GM12878 (cell line): ENCODE measurements around the gene ADGRD1. TPM values are rescaled to one million over a fixed set of nuclear protein-coding genes. Genes with fewer than 3 reads are reported as not detected.
A peak's percentile ranks its signal among the peaks of the same experiment; 100 is the strongest.

Source experiments
- ATAC-seq: fragments of 200-7000 bp; cut with Tn5 transposase; 3 replicates; pipeline ENCODE4 v1.9.1; 2020; ENCODE audit warnings: mild to moderate bottlenecking, moderate library complexity
- BruUV-seq: library from RNA; stranded (reverse); fragments of 400-500 nt; replicated peaks from 2 replicates; lab custom pipeline; 2021; lab: Mats Ljungman, UMichigan
- CTCF ChIA-PET: fragments of 300-600 bp; sonication (Branson Sonifier 250); formaldehyde crosslinking; extraction: SDS; loops from one replicate; lab custom pipeline; 2021; ENCODE audit warnings: inconsistent platforms; lab: Yijun Ruan, JAX
- POLR2A ChIA-PET: fragments of 350-600 bp; formaldehyde crosslinking; extraction: SDS; loops from one replicate; lab custom pipeline; 2021; ENCODE audit warnings: inconsistent platforms; lab: Charles Lee
- RAD21 ChIA-PET: fragments of 300-600 bp; sonication (Branson Sonifier 250); formaldehyde crosslinking; loops from one replicate; lab custom pipeline; 2023; ENCODE audit warnings: antibody characterized with exemption; ENCODE audit not compliant: unreplicated experiment; lab: Charles Lee
- SMC1A ChIA-PET: fragments of 300-600 bp; sonication (Branson Sonifier 250); formaldehyde crosslinking; loops from one replicate; lab custom pipeline; 2023; ENCODE audit not compliant: unreplicated experiment, uncharacterized antibody; lab: Charles Lee
- DNase-seq: peaks from one replicate; pipeline ENCODE4 v3.0.0-alpha.2; 2011; ENCODE audit warnings: low read depth, low spot score
- FAIRE-seq: peaks from 3 replicates; lab custom pipeline; 2011; peaks lifted over from hg19 to GRCh38; lab: Jason Lieb, UNC
- H2AFZ ChIP-seq: 2 replicates; pipeline ENCODE4 v1.6.0; 2011; ENCODE audit warnings: low read depth, low read length, control low read depth; ENCODE audit not compliant: control insufficient read depth
- H3K27ac ChIP-seq: 2 replicates; pipeline ENCODE4 v1.5.1; 2011; ENCODE audit warnings: control low read depth; ENCODE audit not compliant: control insufficient read depth, insufficient read depth
- H3K27me3 ChIP-seq, 2 experiments: replicated peaks in 1 of 2; 2 replicates each; pipeline versions ENCODE4 v1.6.0 to v1.6.1; 2011; ENCODE audit warnings: low read length in 1 of 2; ENCODE audit not compliant: control insufficient read depth in 2 of 2, insufficient read depth in 2 of 2
- H3K36me3 ChIP-seq, 2 experiments: 2 replicates each; pipeline ENCODE4 v1.5.1; 2011; ENCODE audit warnings: low read length in 1 of 2; ENCODE audit not compliant: control insufficient read depth in 2 of 2, insufficient read depth in 2 of 2
- H3K4me1 ChIP-seq: 2 replicates; pipeline ENCODE4 v1.6.1; 2011; ENCODE audit warnings: mild to moderate bottlenecking, low read length, moderate library complexity, mixed read lengths; ENCODE audit not compliant: control insufficient read depth, insufficient read depth
- H3K4me2 ChIP-seq: 2 replicates; pipeline ENCODE4 v1.6.0; 2011; ENCODE audit warnings: control low read depth; ENCODE audit not compliant: control insufficient read depth, insufficient read depth
- H3K4me3 ChIP-seq: fragments of 200-600 bp; sonication (generic); 2 replicates; pipeline ENCODE4 v1.5.1; 2016
- H3K79me2 ChIP-seq: 2 replicates; pipeline ENCODE4 v1.6.0; 2011; ENCODE audit warnings: low read length; ENCODE audit not compliant: control insufficient read depth, insufficient read depth
- H3K9ac ChIP-seq: 2 replicates; pipeline ENCODE4 v1.8.0; 2011; ENCODE audit warnings: low read length, control low read depth, mixed read lengths; ENCODE audit not compliant: control insufficient read depth, insufficient read depth
- H3K9me3 ChIP-seq: replicated peaks from 3 replicates; pipeline ENCODE4 v1.5.1; 2011; ENCODE audit warnings: mild to moderate bottlenecking, low read length; ENCODE audit not compliant: control insufficient read depth, insufficient read depth
- H4K20me1 ChIP-seq: 2 replicates; pipeline ENCODE4 v1.6.0; 2011; ENCODE audit not compliant: control insufficient read depth, insufficient read depth
- CBFB ChIP-seq: IDR thresholded peaks from 2 replicates; pipeline ENCODE4 v1.6.1; 2016; ENCODE audit warnings: antibody characterized with exemption, low read depth
- KDM1A ChIP-seq: fragments of 200-600 bp; sonication (generic); IDR thresholded peaks from 2 replicates; pipeline ENCODE4 v1.6.1; 2016; ENCODE audit warnings: borderline replicate concordance
- KLF5 ChIP-seq: fragments of 450-650 bp; IDR thresholded peaks from 2 replicates; pipeline ENCODE4 v1.6.1; 2014; ENCODE audit warnings: mild to moderate bottlenecking; ENCODE audit not compliant: partially characterized antibody
- MEF2B ChIP-seq: fragments of 450-650 bp; IDR thresholded peaks from 2 replicates; pipeline ENCODE4 v1.6.1; 2018; ENCODE audit warnings: mild to moderate bottlenecking, moderate library complexity; ENCODE audit not compliant: partially characterized antibody, poor library complexity, severe bottlenecking
- NFYB ChIP-seq: IDR thresholded peaks from 2 replicates; pipeline ENCODE4 v1.6.1; 2011; ENCODE audit warnings: low read depth, mild to moderate bottlenecking, low read length, improper control_type of control experiment, moderate library complexity; ENCODE audit not compliant: insufficient read depth
- PAX5 ChIP-seq: IDR thresholded peaks from 2 replicates; pipeline ENCODE4 v1.6.1; 2011; ENCODE audit warnings: low read depth, low read length, borderline replicate concordance
- RBBP5 ChIP-seq: fragments of 200-600 bp; sonication (generic); conservative IDR thresholded peaks from 2 replicates; pipeline ENCODE4 v1.6.1; 2016
- RUNX3 ChIP-seq: IDR thresholded peaks from 2 replicates; pipeline ENCODE4 v1.6.1; 2012; ENCODE audit warnings: low read length, inconsistent platforms
- ZNF384 ChIP-seq: IDR thresholded peaks from 2 replicates; pipeline ENCODE4 v1.6.1; 2012; ENCODE audit warnings: low read depth, mild to moderate bottlenecking, low read length, improper control_type of control experiment, borderline replicate concordance
- ZNF622 ChIP-seq: fragments of 450-650 bp; IDR thresholded peaks from 2 replicates; pipeline ENCODE4 v1.6.1; 2017; ENCODE audit warnings: mild to moderate bottlenecking, inconsistent platforms
- WGBS: methylation state at CpG from one replicate; pipeline ENCODE4 v1.1.6; 2016; ENCODE audit warnings: low lambda C conversion rate; ENCODE audit not compliant: insufficient replicate concordance, insufficient coverage; ENCODE audit errors: missing lambda C conversion rate; 5-methylcytosine and 5-hydroxymethylcytosine counted together
- in situ Hi-C: fragments of 300-500 bp; cut with MboI; formaldehyde crosslinking; loops from 9 replicates; pipeline ENCODE4 v1.14.3; 2018; ENCODE audit warnings: mixed read lengths
- intact Hi-C: fragments of 100-400 bp; cut with micrococcal nuclease; formaldehyde crosslinking; loops from one replicate; pipeline ENCODE4 v1.14.2; 2022; ENCODE audit not compliant: unreplicated experiment
- polyA plus RNA-seq, 11 experiments: library from polyadenylated mRNA; depleted of rRNA in 4 of 11; unstranded in 6 of 11; stranded (reverse) in 5 of 11; fragments of >200 nt; fragmentation: Nextera tagmentation in 4 of 11; fragmentation: Illumina TruSeq in 1 of 11; extraction: Ambion mirVana in 4 of 11; extraction: Trizol in 1 of 11; gene quantifications; 1 replicate in 1 of 11; 2 replicates in 10 of 11; pipeline versions ENCODE4 v1.2.1 to v1.2.3, GENCODE V29; 2011 to 2016; ENCODE audit warnings: inconsistent platforms in 2 of 11, missing spikeins in 2 of 11, low read depth in 1 of 11
- total RNA-seq, 4 experiments: library from RNA; depleted of rRNA in 3 of 4; stranded (reverse); fragments of >200 nt in 3 of 4; fragmentation: Illumina TruSeq in 1 of 4; extraction: Trizol in 1 of 4; gene quantifications; 2 replicates each; pipeline versions ENCODE4 v1.2.1 to v1.2.3, GENCODE V29; 2013 to 2021
- TF ChIP-seq, protein P1 (sequence below): IDR thresholded peaks from 2 replicates; pipeline ENCODE4 v1.6.1; 2012; ENCODE audit warnings: mild to moderate bottlenecking, low read depth, low read length
- TF ChIP-seq, protein P2 (sequence below): fragments of 450-650 bp; IDR thresholded peaks from 2 replicates; pipeline ENCODE4 v1.6.1; 2017; ENCODE audit warnings: low read depth, mild to moderate bottlenecking, moderate library complexity
- TF ChIP-seq, protein P3 (sequence below): fragments of 450-650 bp; formaldehyde crosslinking; IDR thresholded peaks from 2 replicates; pipeline ENCODE4 v1.4.0; 2022; ENCODE audit warnings: mild to moderate bottlenecking, moderate library complexity

ADGRD1 gene
- total and polyA plus RNA-seq, 10 of the 15 experiments (the other 5 are each of a cell fraction or from before 2014, with no cell fraction given) = 0.15 to 12.7 (median 1.2) TPM

DNA sequence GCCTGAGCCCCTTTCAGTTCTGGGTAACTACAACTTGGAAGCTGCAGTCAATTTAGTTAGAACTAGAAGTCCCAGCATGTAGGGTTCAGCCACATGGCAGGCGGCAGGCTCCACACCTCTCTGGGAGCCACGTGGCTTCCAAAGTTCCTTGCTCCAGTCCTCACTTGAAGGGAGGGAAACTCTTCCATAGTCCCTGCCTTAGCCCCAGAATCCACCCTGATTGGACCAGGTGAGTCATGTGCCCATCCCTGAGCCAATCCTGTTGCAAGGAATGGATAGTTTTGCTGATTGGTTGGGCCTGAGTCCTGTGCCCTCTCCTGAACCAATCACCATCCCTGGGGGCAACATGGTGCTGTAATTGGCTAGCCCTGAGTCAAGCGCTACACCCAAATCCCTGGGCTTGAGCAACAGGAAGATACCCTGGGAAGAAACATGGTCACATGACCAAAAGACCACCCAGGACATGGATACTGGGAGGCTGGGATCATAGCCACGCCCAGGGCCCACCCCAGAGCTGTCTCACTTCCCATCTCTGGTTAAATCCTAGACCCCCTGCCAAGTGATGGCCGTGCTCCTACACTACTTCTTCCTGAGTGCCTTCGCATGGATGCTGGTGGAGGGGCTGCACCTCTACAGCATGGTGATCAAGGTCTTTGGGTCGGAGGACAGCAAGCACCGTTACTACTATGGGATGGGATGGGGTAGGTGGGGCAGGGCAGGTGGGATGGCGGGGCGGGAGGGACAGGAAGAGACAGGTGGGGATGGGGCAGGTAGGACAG is 154.7 kb downstream of the ADGRD1 start (continued):
- TF ChIP-seq, protein P1, sequence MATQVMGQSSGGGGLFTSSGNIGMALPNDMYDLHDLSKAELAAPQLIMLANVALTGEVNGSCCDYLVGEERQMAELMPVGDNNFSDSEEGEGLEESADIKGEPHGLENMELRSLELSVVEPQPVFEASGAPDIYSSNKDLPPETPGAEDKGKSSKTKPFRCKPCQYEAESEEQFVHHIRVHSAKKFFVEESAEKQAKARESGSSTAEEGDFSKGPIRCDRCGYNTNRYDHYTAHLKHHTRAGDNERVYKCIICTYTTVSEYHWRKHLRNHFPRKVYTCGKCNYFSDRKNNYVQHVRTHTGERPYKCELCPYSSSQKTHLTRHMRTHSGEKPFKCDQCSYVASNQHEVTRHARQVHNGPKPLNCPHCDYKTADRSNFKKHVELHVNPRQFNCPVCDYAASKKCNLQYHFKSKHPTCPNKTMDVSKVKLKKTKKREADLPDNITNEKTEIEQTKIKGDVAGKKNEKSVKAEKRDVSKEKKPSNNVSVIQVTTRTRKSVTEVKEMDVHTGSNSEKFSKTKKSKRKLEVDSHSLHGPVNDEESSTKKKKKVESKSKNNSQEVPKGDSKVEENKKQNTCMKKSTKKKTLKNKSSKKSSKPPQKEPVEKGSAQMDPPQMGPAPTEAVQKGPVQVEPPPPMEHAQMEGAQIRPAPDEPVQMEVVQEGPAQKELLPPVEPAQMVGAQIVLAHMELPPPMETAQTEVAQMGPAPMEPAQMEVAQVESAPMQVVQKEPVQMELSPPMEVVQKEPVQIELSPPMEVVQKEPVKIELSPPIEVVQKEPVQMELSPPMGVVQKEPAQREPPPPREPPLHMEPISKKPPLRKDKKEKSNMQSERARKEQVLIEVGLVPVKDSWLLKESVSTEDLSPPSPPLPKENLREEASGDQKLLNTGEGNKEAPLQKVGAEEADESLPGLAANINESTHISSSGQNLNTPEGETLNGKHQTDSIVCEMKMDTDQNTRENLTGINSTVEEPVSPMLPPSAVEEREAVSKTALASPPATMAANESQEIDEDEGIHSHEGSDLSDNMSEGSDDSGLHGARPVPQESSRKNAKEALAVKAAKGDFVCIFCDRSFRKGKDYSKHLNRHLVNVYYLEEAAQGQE = no peak
- no peak for TF ChIP-seq ZNF622
- TF ChIP-seq ZNF384 = no peak
- TF ChIP-seq KLF5 = no peak
- peak; percentile 67; the same call in 1 of the 2 replicates for TF ChIP-seq NFYB
- TF ChIP-seq PAX5 = no peak
- no peak for TF ChIP-seq MEF2B

DNA sequence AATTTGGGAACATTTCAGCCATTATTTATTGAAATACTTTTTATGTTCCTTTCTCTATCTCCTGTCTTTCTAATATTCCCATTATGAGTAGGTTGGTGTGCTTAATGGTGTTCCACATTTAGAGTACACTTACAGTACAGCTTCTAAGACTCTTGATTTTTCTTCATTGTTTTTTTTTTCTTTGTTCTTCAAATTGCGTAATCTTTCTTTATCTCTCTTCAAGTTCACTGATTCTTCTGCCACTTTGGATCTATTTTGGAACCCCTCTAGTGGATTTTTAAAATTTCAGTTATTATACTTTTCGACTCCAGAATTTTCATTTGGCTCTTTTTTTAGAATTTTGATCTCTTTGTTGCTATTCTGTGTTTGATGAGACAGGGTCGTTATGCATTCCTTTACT is 157.7 kb downstream of the ADGRD1 start:
- ChIA-PET CTCF (interaction anchor here (0.6 to 4.5 kb wide), 3 partner anchors 21 to 343 kb away, joined by 4 to 30 read pairs (median 5); no protein-coding TSS in a partner anchor), POLR2A (interaction anchor here (0.6 to 1.2 kb wide), 2 partner anchors 14 to 275 kb away, joined by 4 read pairs; no protein-coding TSS in a partner anchor), SMC1A (interaction anchor here (0.7 to 4.0 kb wide), 4 partner anchors 9 to 127 kb away, joined by 3 to 19 read pairs (median 4); no protein-coding TSS in a partner anchor), RAD21 (interaction anchor here (1.3 to 2.9 kb wide), 4 partner anchors 20 to 283 kb away, joined by 3 to 13 read pairs (median 4); no protein-coding TSS in a partner anchor)
- Histone ChIP-seq H3K9me3 (no peaks in the 10 kb centered on the region; the same call in 2 of the 3 replicates), H3K9ac (no peak overlapping the region), H4K20me1 (no peaks in the 10 kb centered on the region), H2AFZ (no peak overlapping the region), H3K4me2 (no peak overlapping the region), H3K4me1 (no peaks in the 10 kb centered on the region), H3K36me3 (no peaks in the 10 kb centered on the region), H3K4me3 (no peak overlapping the region), H3K79me2 (no peaks in the 10 kb centered on the region), H3K27me3 (no peaks in the 10 kb centered on the region), H3K27ac (no peak overlapping the region)
- DNase-seq (no peak), ATAC-seq (no peak), FAIRE-seq (no peak)
- WGBS = 59% methylated on average over 3 of the region's 3 CpGs
- no TSS peak for BruUV-seq
- in situ Hi-C loops (no loop called here), intact Hi-C loops (no loop called here)
- TF ChIP-seq, protein P2, sequence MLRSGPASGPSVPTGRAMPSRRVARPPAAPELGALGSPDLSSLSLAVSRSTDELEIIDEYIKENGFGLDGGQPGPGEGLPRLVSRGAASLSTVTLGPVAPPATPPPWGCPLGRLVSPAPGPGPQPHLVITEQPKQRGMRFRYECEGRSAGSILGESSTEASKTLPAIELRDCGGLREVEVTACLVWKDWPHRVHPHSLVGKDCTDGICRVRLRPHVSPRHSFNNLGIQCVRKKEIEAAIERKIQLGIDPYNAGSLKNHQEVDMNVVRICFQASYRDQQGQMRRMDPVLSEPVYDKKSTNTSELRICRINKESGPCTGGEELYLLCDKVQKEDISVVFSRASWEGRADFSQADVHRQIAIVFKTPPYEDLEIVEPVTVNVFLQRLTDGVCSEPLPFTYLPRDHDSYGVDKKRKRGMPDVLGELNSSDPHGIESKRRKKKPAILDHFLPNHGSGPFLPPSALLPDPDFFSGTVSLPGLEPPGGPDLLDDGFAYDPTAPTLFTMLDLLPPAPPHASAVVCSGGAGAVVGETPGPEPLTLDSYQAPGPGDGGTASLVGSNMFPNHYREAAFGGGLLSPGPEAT = no peak
- TF ChIP-seq CBFB (no peak), RUNX3 (no peak), MEF2B (no peak), KDM1A (no peak), RBBP5 (no peak)
- TF ChIP-seq, protein P3, sequence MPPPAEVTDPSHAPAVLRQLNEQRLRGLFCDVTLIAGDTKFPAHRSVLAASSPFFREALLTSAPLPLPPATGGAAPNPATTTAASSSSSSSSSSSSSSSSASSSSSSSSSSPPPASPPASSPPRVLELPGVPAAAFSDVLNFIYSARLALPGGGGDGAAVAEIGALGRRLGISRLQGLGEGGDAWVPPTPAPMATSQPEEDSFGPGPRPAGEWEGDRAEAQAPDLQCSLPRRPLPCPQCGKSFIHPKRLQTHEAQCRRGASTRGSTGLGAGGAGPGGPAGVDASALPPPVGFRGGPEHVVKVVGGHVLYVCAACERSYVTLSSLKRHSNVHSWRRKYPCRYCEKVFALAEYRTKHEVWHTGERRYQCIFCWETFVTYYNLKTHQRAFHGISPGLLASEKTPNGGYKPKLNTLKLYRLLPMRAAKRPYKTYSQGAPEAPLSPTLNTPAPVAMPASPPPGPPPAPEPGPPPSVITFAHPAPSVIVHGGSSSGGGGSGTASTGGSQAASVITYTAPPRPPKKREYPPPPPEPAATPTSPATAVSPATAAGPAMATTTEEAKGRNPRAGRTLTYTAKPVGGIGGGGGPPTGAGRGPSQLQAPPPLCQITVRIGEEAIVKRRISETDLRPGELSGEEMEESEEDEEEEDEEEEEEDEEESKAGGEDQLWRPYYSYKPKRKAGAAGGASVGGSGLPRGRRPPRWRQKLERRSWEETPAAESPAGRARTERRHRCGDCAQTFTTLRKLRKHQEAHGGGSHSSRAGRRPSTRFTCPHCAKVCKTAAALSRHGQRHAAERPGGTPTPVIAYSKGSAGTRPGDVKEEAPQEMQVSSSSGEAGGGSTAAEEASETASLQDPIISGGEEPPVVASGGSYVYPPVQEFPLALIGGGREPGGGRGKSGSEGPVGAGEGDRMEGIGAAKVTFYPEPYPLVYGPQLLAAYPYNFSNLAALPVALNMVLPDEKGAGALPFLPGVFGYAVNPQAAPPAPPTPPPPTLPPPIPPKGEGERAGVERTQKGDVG = no peak
